HG02642 (cell line): Measurements from ENCODE around the gene AUTS2.

Experiments used
- ATAC-seq: cut with Tn5 transposase; IDR thresholded peaks from one replicate; pipeline ENCODE4 v1.9.1; 2021; ENCODE audit warnings: mild to moderate bottlenecking; ENCODE audit not compliant: unreplicated experiment, poor library complexity

AUTS2 gene

DNA sequence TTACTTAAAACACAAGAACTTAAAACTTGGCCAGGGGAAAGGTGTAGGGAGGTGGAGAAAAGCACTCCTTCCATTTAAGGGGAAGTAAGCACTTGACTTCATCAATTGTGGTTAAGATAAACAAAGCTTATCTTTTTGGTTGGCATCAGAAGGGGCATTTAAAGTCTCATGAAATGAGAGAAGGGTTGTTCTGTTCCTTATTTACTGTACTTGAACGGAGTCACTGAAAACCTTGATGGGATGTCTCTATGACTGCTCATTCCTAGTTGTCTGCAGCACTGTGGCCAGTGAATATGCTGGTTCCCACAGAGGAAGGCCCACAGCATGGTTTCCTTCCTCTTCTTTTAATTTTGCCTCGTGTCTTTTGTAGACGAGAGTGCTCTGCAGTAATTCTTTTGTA, 229.3 kb downstream of the AUTS2 start:
- no peak for ATAC-seq

DNA sequence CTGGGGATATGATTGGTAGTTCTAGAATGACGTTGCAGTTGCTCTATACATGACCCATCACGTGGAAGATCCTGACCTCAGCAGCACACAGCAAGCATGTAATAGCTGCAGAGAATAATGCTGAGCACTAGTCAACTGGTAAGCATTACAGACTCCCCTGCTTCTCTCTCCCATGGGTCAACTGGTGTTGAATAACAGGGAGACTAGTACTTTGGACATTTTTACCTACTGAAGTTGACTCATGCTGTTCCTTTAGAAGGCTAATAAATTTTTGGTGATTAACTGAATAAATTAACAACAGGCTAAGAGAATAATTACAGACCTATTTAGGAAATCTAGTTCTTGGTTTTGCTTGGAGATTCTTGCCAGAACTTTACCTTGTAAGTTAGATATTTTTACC, 234.1 kb downstream of the AUTS2 start:
- ATAC-seq: no peak

DNA sequence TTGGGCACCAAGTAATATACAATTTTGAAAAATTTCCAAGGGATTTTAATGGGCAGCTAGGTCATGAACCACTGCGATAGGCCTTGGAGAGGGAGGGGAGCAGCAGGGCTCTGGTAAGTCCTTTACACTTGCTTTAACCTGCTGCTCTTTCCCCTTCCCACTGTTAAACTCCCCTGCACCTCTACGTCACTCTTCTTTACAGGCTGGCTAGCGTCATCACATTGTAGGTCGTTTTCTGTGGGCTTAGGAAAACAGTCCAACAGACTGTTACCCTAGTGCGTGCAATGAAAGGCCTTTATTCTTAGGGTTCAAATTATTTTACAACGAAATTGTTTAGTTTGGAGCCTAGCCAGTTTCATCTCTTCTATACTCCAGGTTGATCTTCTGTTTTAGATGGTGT, 235.7 kb downstream of the AUTS2 start:
- ATAC-seq: no peak

DNA sequence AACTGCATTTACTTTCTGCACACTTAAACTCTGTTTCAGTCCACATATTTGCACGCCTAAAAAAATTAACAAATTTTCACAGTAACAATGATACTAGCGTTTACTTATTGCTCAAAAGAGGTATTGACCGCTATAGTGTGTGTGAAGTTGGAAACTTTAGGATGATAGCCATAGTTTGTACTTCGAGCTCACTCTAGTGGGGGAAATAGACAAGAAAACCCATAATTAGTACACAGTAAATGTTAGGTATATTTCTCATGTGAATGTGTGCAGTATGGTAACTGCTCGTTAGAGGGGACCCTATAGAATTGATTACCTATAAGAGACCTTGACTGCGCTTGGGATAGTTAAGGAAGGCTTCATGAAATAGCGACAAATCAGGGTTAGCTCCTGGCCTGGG, 238.4 kb downstream of the AUTS2 start:
- ATAC-seq: no peak

DNA sequence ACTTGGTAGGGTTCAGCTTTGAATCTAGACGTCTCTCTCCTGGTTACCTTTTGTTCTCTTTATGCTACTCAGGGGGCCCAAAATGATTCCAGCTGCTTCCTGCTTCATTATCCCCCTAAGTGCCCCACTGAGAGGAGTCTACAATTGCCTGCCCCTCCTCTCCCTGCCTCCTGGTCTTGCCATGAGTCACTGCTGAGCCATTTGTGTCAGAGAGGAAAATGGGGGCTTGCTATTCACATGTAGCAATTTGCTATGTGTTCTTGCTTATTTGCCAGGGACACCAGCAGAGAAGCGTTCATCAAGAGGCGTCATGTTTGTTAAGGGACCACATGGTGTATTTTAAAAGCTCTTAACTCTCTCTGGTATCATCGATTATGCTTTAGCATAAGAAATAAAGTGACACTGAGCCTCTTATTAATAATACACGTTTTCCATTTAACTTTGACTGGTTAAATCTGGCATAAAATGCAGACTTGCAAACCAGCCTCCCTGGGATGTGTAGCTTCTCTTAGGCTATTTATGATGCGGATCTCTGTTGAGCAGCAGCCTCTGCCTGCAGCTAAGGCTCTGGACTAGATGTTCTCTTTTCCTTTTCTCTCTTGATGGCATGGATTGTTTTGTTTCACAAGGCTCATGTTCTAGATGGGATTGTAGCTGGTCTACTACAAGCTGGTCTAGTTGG, 239.3 kb downstream of the AUTS2 start:
- no peak for ATAC-seq

DNA sequence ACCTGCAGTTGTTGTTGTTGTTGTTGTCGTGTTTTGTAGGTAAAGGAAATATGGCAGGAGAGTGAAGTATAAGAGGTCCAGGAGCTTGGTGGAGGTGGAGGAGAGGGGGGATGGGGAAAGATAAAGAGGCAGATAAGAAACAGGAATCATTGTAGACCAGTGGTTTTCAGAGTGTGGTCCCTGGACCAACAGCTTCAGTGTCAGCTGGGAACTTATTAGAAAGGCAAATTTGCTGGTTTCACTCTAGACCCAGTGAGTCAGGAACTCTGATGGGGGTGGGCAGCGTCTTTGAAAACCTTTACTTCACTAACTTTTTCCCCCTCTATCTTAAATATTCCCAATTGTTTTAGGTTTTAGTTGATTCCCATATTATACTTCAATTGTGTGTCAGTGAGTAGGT, 241.5 kb downstream of the AUTS2 start:
- peak; percentile 75 for ATAC-seq

DNA sequence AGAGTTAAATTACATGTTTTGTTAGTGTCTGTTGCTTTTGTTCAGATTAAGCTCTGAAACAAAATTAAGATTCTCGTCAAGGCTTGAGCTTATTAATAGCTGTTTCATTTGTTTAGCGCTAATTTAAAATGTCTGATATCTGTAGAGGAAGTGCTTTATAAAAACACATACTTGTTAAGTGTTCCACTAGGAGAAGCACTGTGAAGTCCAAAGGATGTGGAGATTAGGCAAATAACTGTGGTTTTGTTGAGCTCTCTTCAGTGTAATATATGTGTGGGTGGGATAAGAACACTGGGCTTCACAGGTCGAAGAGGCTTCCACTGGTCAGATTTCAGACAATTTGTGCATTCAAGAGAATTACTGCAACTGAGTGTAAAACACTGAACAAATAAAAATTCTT, 242.0 kb downstream of the AUTS2 start:
- ATAC-seq: no peak

GRCh38 chr7:69843653-69844052, 245.4 kb downstream of the AUTS2 start:
- peak; percentile 40 for ATAC-seq

GRCh38 chr7:69844264-69844868, 246.1 kb downstream of the AUTS2 start:
- peak; percentile 37 for ATAC-seq

DNA sequence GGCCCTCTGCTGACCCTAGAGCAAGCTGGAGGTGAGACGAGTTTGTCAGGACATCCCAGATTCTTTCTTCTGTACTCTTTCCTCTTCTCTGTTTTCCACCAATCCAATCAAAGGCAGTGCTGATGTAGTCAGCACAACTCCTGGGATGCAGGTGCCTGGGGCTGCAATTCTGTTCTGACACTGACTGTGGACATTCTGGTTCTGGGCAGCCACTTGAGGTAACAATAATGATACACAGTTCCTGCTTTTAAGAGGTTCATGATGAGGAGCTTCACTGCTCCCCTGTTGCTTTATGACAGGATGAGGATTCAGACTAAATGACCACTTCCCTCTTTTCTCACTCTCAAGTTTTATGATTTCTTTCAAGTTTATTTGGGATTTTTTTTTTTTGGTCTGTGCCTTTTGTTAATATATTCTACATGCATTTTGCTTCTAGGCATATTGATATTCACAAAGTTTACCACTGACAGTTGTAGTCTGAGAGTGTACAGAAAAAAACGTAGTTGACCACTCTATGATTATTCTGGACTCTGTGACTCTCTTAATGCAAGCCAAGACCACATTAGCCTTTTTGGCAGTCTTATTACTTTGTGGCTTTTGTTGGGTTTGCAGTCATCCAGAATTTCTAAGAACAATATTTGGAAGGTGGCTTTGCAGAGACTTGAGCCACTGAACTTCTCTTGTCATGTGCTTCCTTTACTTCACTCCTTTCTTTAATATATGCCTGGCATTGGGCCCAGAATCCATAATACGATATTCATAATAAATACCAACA, 247.6 kb downstream of the AUTS2 start:
- no peak for ATAC-seq

DNA sequence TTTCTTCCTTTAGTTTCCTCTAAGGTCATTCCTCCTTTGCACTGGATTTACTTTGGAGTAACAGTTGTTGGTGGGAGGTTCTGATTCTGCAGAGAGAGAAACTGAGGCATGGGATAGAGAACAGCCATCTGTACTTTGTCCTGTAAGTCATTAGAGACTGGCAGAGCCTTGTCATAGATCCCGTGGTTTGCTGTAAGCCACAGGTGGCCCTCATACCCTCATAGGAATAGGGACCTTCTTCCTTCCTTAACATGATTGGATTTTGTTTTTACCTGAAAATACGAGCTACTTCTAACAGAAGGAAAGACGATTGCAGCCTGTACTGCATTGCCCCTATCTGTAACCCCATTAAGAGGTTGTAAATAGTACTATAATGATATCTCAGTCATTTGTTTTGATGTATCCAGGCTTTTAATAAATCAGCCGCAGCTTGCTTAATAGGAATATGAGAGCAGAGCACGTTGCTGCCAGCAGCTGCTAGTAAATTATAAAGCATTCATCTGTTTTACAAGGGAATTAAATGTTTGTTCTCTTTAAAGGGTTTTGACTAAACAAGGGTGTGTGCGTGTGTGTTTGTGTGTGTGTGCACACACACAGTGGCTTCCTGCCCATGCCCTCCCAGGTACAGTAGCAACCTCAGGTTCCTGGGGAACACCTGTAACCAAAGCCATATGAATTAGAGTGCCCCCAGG, 249.8 kb downstream of the AUTS2 start:
- ATAC-seq: no peak

DNA sequence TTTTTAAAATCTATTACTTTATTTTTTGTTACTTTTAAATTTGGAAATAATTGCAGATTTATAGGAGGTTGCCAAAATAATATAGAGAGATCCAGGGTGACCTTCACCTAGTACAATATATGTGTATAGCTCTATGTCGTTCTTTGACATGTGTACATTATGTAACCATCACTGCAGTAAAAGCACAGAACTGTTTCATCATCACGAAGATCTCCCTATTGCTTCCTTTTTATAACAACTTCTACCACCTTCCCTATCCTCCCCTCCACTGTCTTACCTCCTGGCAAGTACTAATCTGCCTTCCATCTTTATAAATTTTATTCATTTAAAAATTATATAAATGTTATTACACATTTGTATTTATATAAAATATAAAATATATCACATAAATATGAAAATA, 251.0 kb downstream of the AUTS2 start:
- ATAC-seq: no peak

DNA sequence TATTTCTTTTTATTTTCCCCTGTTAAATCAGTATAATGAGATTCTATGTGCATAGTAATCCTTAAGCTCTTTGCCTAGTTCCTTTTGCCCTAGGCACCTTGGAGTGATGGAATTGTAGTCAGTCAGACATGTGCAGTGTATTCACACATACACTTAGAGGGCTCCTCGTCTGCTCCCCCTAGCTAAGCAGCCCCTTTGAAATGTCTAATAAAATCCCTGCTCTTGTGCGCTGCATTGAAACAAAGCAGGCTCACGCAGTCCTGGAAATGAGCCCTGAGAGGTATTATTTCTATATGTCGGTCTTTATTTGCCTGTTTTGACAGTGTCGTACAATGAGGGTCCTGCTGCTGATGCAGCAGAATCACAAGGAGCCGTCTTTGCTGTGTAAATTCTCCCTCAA, 258.7 kb downstream of the AUTS2 start:
- no peak for ATAC-seq

DNA sequence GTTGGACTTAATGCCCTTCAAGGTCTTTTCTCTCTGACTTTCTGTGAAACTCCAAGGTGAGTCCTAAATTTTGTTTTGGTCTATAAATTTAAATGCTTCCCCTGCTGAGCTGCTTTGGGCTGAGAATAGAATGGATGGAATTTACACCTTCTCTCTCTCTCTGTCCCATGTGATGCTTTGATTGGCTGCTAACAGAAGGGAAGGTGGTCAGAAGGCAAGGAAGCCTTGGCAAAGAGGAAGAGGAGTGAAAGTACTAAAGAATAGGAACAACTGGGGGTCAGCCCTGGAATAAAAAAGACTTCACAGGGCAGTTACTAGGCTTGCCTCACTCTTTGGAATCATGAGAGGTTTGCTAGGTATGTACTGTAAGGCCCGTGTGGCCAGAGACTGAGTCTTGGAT, 260.2 kb downstream of the AUTS2 start:
- no peak for ATAC-seq

GRCh38 chr7:69859342-69859741, 261.1 kb downstream of the AUTS2 start:
- no peak for ATAC-seq

DNA sequence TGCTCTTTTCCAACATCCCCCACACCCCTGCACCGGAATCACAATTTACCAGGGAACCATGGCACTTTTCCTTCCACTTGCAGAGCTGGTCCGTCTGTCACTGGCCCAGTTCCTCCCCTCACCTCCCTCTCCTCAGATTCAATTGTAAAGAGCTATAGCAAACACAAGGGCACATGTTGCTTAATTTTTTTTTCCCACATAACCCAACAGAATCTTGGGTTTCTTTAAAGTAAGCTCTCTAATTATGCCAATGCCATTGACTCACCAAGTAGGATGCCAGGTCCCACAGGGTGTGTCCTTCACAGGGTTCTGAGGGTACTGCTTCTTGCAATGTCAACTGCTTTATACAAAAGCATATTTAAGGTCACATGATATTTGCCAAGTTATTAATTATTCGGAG, 262.2 kb downstream of the AUTS2 start:
- no peak for ATAC-seq

DNA sequence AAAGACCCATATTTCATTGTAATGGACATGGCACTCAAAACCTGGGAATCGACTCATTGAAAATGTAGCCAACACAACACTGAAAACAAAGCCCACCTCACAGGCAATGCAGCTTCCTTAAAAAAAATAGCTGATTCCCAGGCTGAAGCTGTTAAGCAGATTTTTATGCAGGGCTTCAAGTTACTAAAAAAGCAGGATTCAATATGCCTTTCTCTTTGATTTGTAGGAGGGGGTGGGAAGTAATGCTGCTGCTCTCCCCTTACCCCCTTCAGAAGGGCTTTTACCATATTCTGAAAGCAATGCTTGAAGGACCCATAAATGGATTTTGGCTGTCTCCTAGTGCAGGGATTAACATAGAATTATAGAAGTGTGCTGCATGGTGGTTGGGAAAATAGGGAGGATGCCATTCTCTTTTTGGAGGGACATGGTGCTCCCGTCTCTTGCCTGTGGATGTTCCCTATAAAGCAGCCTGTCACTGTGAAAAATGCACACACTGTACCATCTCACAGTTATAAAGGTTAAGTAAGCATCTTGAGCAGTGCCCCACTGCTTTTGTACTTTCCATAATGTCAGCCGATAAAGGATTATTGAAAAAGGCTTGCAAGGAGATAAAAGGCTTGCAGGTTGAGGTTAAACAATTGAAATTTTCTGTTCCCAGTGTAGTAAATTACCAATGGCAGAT, 262.8 kb downstream of the AUTS2 start:
- no peak for ATAC-seq

DNA sequence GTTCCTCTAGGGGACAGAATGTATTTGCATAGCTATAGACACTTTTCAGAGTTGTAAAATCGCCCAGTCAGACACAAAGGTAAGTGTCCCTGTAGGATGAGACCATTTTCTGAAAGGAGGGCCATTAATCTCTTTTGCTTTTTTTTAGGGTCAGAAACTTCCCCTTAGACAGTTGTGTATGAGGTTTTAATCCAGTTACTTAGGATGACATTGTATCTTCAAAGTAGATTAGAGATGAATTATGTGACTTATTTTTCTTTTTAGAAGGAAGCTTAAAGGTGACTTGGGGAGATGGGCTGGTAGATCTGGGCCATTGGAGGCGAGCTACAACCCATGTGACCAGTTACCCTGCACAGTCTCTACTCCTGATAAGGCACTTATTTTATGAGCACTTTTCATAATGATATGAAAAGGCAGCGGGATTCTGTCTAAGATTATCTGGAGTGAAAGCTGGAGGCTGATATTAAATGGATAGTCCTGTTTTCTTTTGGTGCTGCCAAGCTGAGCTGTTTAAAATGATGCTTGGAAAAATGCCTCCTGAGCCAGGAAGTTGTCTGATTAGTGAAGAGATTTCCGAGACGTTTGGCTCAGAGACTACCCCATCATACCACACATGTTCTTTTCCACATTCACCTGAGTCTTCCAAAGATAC, 264.3 kb downstream of the AUTS2 start:
- ATAC-seq: no peak

DNA sequence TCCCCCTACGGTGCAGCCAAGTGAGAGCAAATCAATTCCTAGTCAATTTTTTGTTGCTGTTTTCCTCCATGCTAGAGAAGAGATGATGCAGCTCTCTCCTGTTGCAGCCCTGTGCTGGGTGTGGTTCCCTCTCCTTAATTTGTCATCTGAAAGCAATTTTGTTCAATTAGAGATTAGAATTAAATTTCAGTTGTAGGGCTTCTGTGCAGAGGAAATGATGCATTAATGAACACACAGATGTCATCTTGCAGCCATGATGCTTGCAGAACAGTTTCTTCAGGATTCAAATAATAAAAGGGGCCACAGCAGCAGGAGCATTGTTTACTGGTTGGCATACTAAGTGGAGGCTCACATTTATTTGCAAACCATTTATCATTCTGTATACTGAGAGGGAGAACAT, 266.0 kb downstream of the AUTS2 start:
- ATAC-seq: no peak

- ATAC-seq: no peak
These were observed 266.5 kb downstream of the AUTS2 start for GRCh38 chr7:69864822-69865221.
